ENCODE data around the gene POU6F2. TPM values are rescaled to one million over a fixed set of nuclear protein-coding genes. Genes with fewer than 3 reads are reported as not detected.
"Not testable (repeated sequence)": the region's sequence is repeated elsewhere in the genome, so short reads cannot be mapped to it uniquely, and the experiment has no call there.

POU6F2 gene
- polyA plus RNA-seq, 2 donors: 0.08 to 0.12 TPM

DNA sequence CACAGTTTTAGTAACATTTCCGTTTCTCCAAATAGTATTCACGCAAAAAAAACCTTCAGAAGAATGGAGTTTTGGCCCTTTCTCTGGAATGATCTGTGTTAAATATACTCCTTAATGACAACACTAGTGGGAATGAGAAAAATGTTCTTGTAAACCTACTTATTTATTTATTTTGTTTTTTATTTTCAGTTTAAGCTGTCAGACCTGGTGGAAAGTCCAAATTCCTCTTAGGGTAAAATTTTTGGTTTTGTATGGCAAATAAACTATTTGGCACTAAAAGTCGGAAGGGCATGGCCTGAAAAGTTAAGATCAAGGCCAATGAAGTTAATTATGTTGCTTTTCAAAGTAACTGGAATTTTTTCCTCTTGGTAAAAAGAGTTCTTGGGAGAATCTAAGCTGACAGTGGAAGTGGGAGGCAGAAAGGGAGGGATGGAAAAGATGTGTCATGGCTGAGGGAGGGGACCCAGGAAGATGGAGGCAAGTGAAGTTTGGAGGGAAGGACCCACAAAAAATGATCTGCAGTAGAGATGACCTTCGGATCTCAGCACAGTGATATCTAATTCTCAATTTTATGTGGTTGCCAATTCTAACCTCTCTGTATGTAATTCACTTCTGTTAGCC is 35.2 kb upstream of the POU6F2 start:
- Histone ChIP-seq H3K27me3 (ENCODE audit: control insufficient read depth in 1 of 2, insufficient read depth in 2 of 2, low read length in 2 of 2) (no peaks in the 10 kb centered on the region), H3K9me3 (ENCODE audit: control insufficient read depth in 2 of 2, insufficient read depth in 1 of 2, low read depth in 1 of 2, low read length in 1 of 2) (no peaks in the 10 kb centered on the region), H3K36me3 (ENCODE audit: control insufficient read depth in 2 of 2, insufficient read depth in 2 of 2, low read length in 1 of 2) (no peaks in the 10 kb centered on the region), H3K27ac (ENCODE audit: low read depth in 2 of 2, low read length in 1 of 2) (no peak overlapping the region), H3K4me3 (ENCODE audit: low read depth in 1 of 2, low read length in 2 of 2) (no peak overlapping the region), H3K4me1 (ENCODE audit: control insufficient read depth in 2 of 2, insufficient read depth in 2 of 2, low read length in 1 of 2) (no peaks in the 10 kb centered on the region)
- 74 to 76% methylated on average over 4 of the region's 4 CpGs for WGBS, 2 donors

DNA sequence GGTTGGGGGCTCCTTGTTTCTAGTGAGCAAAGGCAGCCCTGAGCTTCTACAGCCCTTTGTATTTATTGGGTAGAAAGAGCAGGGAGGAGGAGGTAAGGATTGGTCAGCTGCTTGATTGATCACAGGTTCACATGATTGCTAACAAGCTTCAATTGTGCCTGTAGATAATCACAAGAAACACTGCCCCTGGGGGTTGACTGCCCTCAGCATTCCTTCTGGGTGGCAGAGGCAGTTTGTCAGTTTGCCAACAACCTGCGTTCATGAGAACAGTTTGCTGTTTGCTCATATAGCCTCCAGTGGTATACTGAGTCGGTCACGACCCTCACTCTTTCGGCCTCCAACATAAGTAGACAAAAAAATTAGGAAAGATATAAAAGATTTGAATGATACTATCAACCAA is 30.2 kb upstream of the POU6F2 start:
- not testable (repeated sequence) for H3K4me3 ChIP-seq (ENCODE audit: low read depth in 1 of 2, low read length in 2 of 2); H3K27ac ChIP-seq (ENCODE audit: low read depth in 2 of 2, low read length in 1 of 2); H3K27me3 ChIP-seq (ENCODE audit: control insufficient read depth in 1 of 2, insufficient read depth in 2 of 2, low read length in 2 of 2); H3K9me3 ChIP-seq (ENCODE audit: control insufficient read depth in 2 of 2, insufficient read depth in 1 of 2, low read depth in 1 of 2, low read length in 1 of 2); H3K36me3 ChIP-seq (ENCODE audit: control insufficient read depth in 2 of 2, insufficient read depth in 2 of 2, low read length in 1 of 2); H3K4me1 ChIP-seq (ENCODE audit: control insufficient read depth in 2 of 2, insufficient read depth in 2 of 2, low read length in 1 of 2)
- WGBS, 2 donors: 84 to 87% methylated on average over 4 of the region's 4 CpGs

GRCh38 chr7:38950309-38950708 is 27.4 kb upstream of the POU6F2 start:
- 17 to 45% methylated on average over 1 of the region's 1 CpG for WGBS, 2 donors
- no peak overlapping the region for H3K4me3 ChIP-seq (ENCODE audit: low read depth in 1 of 2, low read length in 2 of 2)
- no peaks in the 10 kb centered on the region for H3K9me3 ChIP-seq (ENCODE audit: control insufficient read depth in 2 of 2, insufficient read depth in 1 of 2, low read depth in 1 of 2, low read length in 1 of 2)

GRCh38 chr7:38951213-38951612 is 26.5 kb upstream of the POU6F2 start:
- Histone ChIP-seq H3K4me1 (ENCODE audit: control insufficient read depth in 2 of 2, insufficient read depth in 2 of 2, low read length in 1 of 2) (no peaks in the 10 kb centered on the region), H3K27me3 (ENCODE audit: control insufficient read depth in 1 of 2, insufficient read depth in 2 of 2, low read length in 2 of 2) (no peaks in the 10 kb centered on the region), H3K36me3 (ENCODE audit: control insufficient read depth in 2 of 2, insufficient read depth in 2 of 2, low read length in 1 of 2) (no peaks in the 10 kb centered on the region), H3K4me3 (ENCODE audit: low read depth in 1 of 2, low read length in 2 of 2) (no peak overlapping the region), H3K9me3 (ENCODE audit: control insufficient read depth in 2 of 2, insufficient read depth in 1 of 2, low read depth in 1 of 2, low read length in 1 of 2) (no peaks in the 10 kb centered on the region), H3K27ac (ENCODE audit: low read depth in 2 of 2, low read length in 1 of 2) (no peak overlapping the region)
- 72 to 73% methylated on average over 6 of the region's 6 CpGs for WGBS, 2 donors

More at GRCh38 chr7:38950309-38950708, 27.4 kb upstream of the POU6F2 start:
- H3K27me3 ChIP-seq (ENCODE audit: control insufficient read depth in 1 of 2, insufficient read depth in 2 of 2, low read length in 2 of 2): no peaks in the 10 kb centered on the region
- H3K4me1 ChIP-seq (ENCODE audit: control insufficient read depth in 2 of 2, insufficient read depth in 2 of 2, low read length in 1 of 2): no peaks in the 10 kb centered on the region
- H3K36me3 ChIP-seq (ENCODE audit: control insufficient read depth in 2 of 2, insufficient read depth in 2 of 2, low read length in 1 of 2): no peaks in the 10 kb centered on the region
- no peak overlapping the region for H3K27ac ChIP-seq (ENCODE audit: low read depth in 2 of 2, low read length in 1 of 2)

- H3K27ac ChIP-seq (ENCODE audit: low read depth in 2 of 2, low read length in 1 of 2): no peak overlapping the region
- H3K4me1 ChIP-seq (ENCODE audit: control insufficient read depth in 2 of 2, insufficient read depth in 2 of 2, low read length in 1 of 2): no peaks in the 10 kb centered on the region
- H3K36me3 ChIP-seq (ENCODE audit: control insufficient read depth in 2 of 2, insufficient read depth in 2 of 2, low read length in 1 of 2): no peaks in the 10 kb centered on the region
- no peaks in the 10 kb centered on the region for H3K9me3 ChIP-seq (ENCODE audit: control insufficient read depth in 2 of 2, insufficient read depth in 1 of 2, low read depth in 1 of 2, low read length in 1 of 2)
- 93 to 99% methylated on average over 1 of the region's 1 CpG for WGBS, 2 donors
- no peak overlapping the region for H3K4me3 ChIP-seq (ENCODE audit: low read depth in 1 of 2, low read length in 2 of 2)
- no peaks in the 10 kb centered on the region for H3K27me3 ChIP-seq (ENCODE audit: control insufficient read depth in 1 of 2, insufficient read depth in 2 of 2, low read length in 2 of 2)
Measured at GRCh38 chr7:38953227-38953626, 24.5 kb upstream of the POU6F2 start.

DNA sequence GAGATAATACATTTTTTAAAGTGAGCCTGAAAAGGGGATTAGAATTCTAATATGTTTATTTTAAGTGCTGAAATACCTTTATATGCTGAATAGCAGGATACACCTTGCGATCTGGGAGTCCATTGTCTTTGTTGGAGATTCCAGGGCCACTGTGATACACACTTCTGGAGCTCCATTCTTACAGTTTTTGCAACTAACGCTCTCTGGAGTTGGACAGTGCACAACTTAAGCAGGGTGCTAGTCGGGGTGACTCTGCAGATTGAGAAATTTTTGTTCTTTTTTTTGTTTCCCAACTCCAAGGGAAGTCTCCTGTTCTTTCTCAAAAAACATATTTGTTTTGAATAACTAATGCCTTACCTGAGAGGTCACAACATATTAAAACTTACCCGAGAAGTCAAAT is 23.7 kb upstream of the POU6F2 start:
- Histone ChIP-seq H3K27me3 (ENCODE audit: control insufficient read depth in 1 of 2, insufficient read depth in 2 of 2, low read length in 2 of 2) (no peaks in the 10 kb centered on the region), H3K4me3 (ENCODE audit: low read depth in 1 of 2, low read length in 2 of 2) (no peak overlapping the region), H3K27ac (ENCODE audit: low read depth in 2 of 2, low read length in 1 of 2) (no peak overlapping the region), H3K9me3 (ENCODE audit: control insufficient read depth in 2 of 2, insufficient read depth in 1 of 2, low read depth in 1 of 2, low read length in 1 of 2) (no peaks in the 10 kb centered on the region), H3K4me1 (ENCODE audit: control insufficient read depth in 2 of 2, insufficient read depth in 2 of 2, low read length in 1 of 2) (no peaks in the 10 kb centered on the region), H3K36me3 (ENCODE audit: control insufficient read depth in 2 of 2, insufficient read depth in 2 of 2, low read length in 1 of 2) (no peaks in the 10 kb centered on the region)
- 80 to 83% methylated on average over 4 of the region's 4 CpGs for WGBS, 2 donors

GRCh38 chr7:38955892-38956291 is 21.8 kb upstream of the POU6F2 start:
- Histone ChIP-seq H3K27ac (ENCODE audit: low read depth in 2 of 2, low read length in 1 of 2) (no peak overlapping the region), H3K27me3 (ENCODE audit: control insufficient read depth in 1 of 2, insufficient read depth in 2 of 2, low read length in 2 of 2) (no peaks in the 10 kb centered on the region), H3K4me3 (ENCODE audit: low read depth in 1 of 2, low read length in 2 of 2) (no peak overlapping the region), H3K4me1 (ENCODE audit: control insufficient read depth in 2 of 2, insufficient read depth in 2 of 2, low read length in 1 of 2) (no peaks in the 10 kb centered on the region), H3K9me3 (ENCODE audit: control insufficient read depth in 2 of 2, insufficient read depth in 1 of 2, low read depth in 1 of 2, low read length in 1 of 2) (no peaks in the 10 kb centered on the region), H3K36me3 (ENCODE audit: control insufficient read depth in 2 of 2, insufficient read depth in 2 of 2, low read length in 1 of 2) (no peaks in the 10 kb centered on the region)
- WGBS, 2 donors: 82 to 87% methylated on average over 5 of the region's 5 CpGs

DNA sequence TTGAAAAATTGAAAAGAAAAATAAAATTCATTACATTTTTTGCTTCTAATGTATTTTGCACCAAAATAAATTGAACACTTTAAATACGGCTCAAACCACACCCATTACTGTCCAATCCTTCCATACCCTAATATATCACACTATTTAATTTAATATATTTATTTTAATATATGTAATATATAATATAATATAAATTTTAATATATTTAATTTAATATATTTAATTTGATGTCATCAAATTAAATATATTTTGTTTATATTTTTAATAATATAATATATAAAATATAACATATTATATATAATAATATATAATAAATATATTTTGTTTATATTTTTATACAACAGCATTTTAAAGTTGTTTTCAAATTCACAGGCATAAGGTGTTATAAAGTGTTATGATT is 15.7 kb upstream of the POU6F2 start:
- 86 to 87% methylated on average over 1 of the region's 1 CpG for WGBS, 2 donors
- Histone ChIP-seq H3K4me1 (ENCODE audit: control insufficient read depth in 2 of 2, insufficient read depth in 2 of 2, low read length in 1 of 2) (no peaks in the 10 kb centered on the region), H3K27me3 (ENCODE audit: control insufficient read depth in 1 of 2, insufficient read depth in 2 of 2, low read length in 2 of 2) (no peaks in the 10 kb centered on the region), H3K36me3 (ENCODE audit: control insufficient read depth in 2 of 2, insufficient read depth in 2 of 2, low read length in 1 of 2) (no peaks in the 10 kb centered on the region), H3K4me3 (ENCODE audit: low read depth in 1 of 2, low read length in 2 of 2) (no peak overlapping the region), H3K27ac (ENCODE audit: low read depth in 2 of 2, low read length in 1 of 2) (no peak overlapping the region), H3K9me3 (ENCODE audit: control insufficient read depth in 2 of 2, insufficient read depth in 1 of 2, low read depth in 1 of 2, low read length in 1 of 2) (no peaks in the 10 kb centered on the region)

- Histone ChIP-seq H3K9me3 (ENCODE audit: control insufficient read depth in 2 of 2, insufficient read depth in 1 of 2, low read depth in 1 of 2, low read length in 1 of 2) (no peaks in the 10 kb centered on the region), H3K27ac (ENCODE audit: low read depth in 2 of 2, low read length in 1 of 2) (no peak overlapping the region), H3K27me3 (ENCODE audit: control insufficient read depth in 1 of 2, insufficient read depth in 2 of 2, low read length in 2 of 2) (no peaks in the 10 kb centered on the region), H3K4me3 (ENCODE audit: low read depth in 1 of 2, low read length in 2 of 2) (no peak overlapping the region), H3K36me3 (ENCODE audit: control insufficient read depth in 2 of 2, insufficient read depth in 2 of 2, low read length in 1 of 2) (no peaks in the 10 kb centered on the region), H3K4me1 (ENCODE audit: control insufficient read depth in 2 of 2, insufficient read depth in 2 of 2, low read length in 1 of 2) (no peaks in the 10 kb centered on the region)
- 69 to 76% methylated on average over 1 of the region's 1 CpG for WGBS, 2 donors
Measured at GRCh38 chr7:38964921-38965320, 12.8 kb upstream of the POU6F2 start.

- no peaks in the 10 kb centered on the region for H3K9me3 ChIP-seq (ENCODE audit: control insufficient read depth in 2 of 2, insufficient read depth in 1 of 2, low read depth in 1 of 2, low read length in 1 of 2)
- peaks cover 0 to 5% of the 10 kb centered on the region in 2 donors for H3K27me3 ChIP-seq (ENCODE audit: control insufficient read depth in 1 of 2, insufficient read depth in 2 of 2, low read length in 2 of 2)
- no peaks in the 10 kb centered on the region for H3K36me3 ChIP-seq (ENCODE audit: control insufficient read depth in 2 of 2, insufficient read depth in 2 of 2, low read length in 1 of 2)
- H3K4me3 ChIP-seq (ENCODE audit: low read depth in 1 of 2, low read length in 2 of 2): no peak overlapping the region
- peaks cover 3 to 5% of the 10 kb centered on the region in 2 donors for H3K4me1 ChIP-seq (ENCODE audit: control insufficient read depth in 2 of 2, insufficient read depth in 2 of 2, low read length in 1 of 2)
- H3K27ac ChIP-seq (ENCODE audit: low read depth in 2 of 2, low read length in 1 of 2): no peak overlapping the region
- 53 to 55% methylated on average over 4 of the region's 4 CpGs for WGBS, 2 donors
Measured at GRCh38 chr7:38973760-38974159, 3.9 kb upstream of the POU6F2 start.
